ENCODE measurements around the gene RIBC1. TPM values are rescaled to one million over a fixed set of nuclear protein-coding genes. Genes with fewer than 3 reads are reported as not detected.
"Not testable (repeated sequence)": the region's sequence is repeated elsewhere in the genome, so short reads cannot be mapped to it uniquely, and the experiment has no call there.

The RIBC1 gene
- total RNA-seq, 1 donor from 2014 or later, result 0.64 TPM

DNA sequence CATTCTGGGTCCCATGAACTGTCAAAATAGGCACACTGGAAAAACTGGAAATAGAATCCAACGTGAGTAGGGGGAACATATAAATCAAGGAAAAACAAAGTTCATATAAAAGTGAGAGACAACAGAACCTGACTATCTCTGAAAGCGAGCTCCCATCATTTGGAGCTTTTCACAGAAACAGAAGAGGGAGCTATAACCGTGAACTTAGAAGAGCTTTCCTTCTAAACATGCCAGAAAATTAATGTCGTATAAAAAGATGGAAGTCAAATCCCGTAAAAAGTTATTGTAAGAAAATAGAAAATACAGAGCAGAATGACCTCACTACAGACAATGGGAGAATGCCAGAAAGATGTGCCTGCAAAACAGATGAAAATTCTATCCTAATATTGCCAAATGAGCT is 35.4 kb downstream of the RIBC1 start:
- Mint-ChIP-seq H3K4me1 (ENCODE audit: low read depth, unreplicated experiment) (no peaks in the 10 kb centered on the region), H3K36me3 (ENCODE audit: unreplicated experiment) (no peaks in the 10 kb centered on the region), H3K4me3 (ENCODE audit: unreplicated experiment) (no peak overlapping the region), H3K27ac (ENCODE audit: unreplicated experiment) (no peak overlapping the region), H3K27me3 (ENCODE audit: unreplicated experiment) (no peaks in the 10 kb centered on the region), H3K9me3 (ENCODE audit: unreplicated experiment) (no peaks in the 10 kb centered on the region)
- no peak for DNase-seq
- TF ChIP-seq, protein P1, sequence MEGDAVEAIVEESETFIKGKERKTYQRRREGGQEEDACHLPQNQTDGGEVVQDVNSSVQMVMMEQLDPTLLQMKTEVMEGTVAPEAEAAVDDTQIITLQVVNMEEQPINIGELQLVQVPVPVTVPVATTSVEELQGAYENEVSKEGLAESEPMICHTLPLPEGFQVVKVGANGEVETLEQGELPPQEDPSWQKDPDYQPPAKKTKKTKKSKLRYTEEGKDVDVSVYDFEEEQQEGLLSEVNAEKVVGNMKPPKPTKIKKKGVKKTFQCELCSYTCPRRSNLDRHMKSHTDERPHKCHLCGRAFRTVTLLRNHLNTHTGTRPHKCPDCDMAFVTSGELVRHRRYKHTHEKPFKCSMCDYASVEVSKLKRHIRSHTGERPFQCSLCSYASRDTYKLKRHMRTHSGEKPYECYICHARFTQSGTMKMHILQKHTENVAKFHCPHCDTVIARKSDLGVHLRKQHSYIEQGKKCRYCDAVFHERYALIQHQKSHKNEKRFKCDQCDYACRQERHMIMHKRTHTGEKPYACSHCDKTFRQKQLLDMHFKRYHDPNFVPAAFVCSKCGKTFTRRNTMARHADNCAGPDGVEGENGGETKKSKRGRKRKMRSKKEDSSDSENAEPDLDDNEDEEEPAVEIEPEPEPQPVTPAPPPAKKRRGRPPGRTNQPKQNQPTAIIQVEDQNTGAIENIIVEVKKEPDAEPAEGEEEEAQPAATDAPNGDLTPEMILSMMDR (IDR thresholded peaks at IDR 0.05; ENCODE audit: partially characterized antibody, unreplicated experiment), result no peak

DNA sequence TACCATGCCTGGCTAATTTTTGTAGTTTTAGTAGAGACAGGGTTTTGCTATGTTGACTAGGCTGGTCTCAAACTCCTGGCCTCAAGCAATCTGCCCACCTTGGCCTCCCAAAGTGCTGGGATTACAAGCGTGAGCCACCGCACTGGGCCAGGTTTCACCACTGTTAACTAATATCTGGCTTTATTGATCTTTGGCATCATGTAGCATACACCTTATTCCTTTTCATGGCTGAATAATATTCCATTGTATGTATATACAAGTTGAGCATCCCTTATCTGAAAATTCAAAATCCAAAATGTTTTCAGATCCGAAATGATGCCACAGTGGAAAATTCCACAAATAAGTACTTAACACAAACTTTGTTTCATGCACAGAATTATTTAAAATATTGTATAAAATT is 46.0 kb downstream of the RIBC1 start:
- not testable (repeated sequence) for H3K27me3 Mint-ChIP-seq (ENCODE audit: unreplicated experiment); DNase-seq; H3K4me1 Mint-ChIP-seq (ENCODE audit: low read depth, unreplicated experiment); H3K9me3 Mint-ChIP-seq (ENCODE audit: unreplicated experiment); H3K36me3 Mint-ChIP-seq (ENCODE audit: unreplicated experiment); H3K27ac Mint-ChIP-seq (ENCODE audit: unreplicated experiment); H3K4me3 Mint-ChIP-seq (ENCODE audit: unreplicated experiment)

DNA sequence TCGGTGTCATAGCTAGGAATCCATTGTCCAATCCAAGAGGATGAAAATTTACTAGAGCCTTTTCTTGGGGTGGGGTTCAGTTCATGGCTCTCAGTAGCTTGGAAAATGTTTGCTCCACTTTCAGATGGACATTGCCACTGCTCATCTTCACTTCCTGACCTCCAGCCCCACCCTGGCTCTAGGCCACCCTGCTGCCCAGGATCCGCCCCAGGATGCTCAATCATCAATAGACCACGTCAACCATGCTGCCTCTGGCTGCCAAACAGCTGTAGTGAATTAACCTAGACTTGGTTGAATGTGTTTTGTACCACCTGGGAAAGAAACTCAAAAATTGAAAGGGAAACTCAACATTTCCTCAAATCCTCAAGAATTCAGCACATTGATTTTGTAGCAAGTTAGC is 48.7 kb downstream of the RIBC1 start:
- H3K36me3 Mint-ChIP-seq (ENCODE audit: unreplicated experiment), result no peaks in the 10 kb centered on the region
- H3K27ac Mint-ChIP-seq (ENCODE audit: unreplicated experiment), result no peak overlapping the region
- DNase-seq, result no peak
- no peaks in the 10 kb centered on the region for H3K4me1 Mint-ChIP-seq (ENCODE audit: low read depth, unreplicated experiment)
- TF ChIP-seq, protein P1 (IDR thresholded peaks at IDR 0.05; ENCODE audit: partially characterized antibody, unreplicated experiment), result no peak
- H3K27me3 Mint-ChIP-seq (ENCODE audit: unreplicated experiment), result peaks cover 6% of the 10 kb centered on the region
- peaks cover 2% of the 10 kb centered on the region for H3K9me3 Mint-ChIP-seq (ENCODE audit: unreplicated experiment)
- no peak overlapping the region for H3K4me3 Mint-ChIP-seq (ENCODE audit: unreplicated experiment)

DNA sequence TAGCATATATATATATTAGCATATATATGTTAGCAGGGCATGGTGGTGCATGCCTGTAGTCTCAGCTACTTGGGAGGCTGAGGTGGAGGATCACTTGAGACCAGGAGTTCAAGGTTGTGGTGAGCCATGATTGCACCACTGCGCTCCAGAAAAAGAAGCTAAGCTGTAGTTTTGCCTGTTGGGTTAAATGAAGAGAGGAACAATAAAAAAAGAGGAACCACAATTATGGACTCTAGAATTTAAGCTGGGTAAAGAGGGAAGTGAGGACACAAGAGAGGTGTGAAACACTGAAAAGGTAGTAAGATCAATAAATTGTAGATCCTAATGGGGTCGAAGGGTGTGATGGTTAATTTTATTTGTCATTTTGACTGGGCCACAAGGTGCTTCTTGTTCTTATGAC is 52.0 kb downstream of the RIBC1 start:
- Mint-ChIP-seq H3K4me1 (ENCODE audit: low read depth, unreplicated experiment) (no peaks in the 10 kb centered on the region), H3K9me3 (ENCODE audit: unreplicated experiment) (peaks cover 3% of the 10 kb centered on the region), H3K27me3 (ENCODE audit: unreplicated experiment) (peaks cover 6% of the 10 kb centered on the region), H3K36me3 (ENCODE audit: unreplicated experiment) (no peaks in the 10 kb centered on the region), H3K27ac (ENCODE audit: unreplicated experiment) (no peak overlapping the region), H3K4me3 (ENCODE audit: unreplicated experiment) (no peak overlapping the region)
- DNase-seq, result no peak
- TF ChIP-seq, protein P1 (IDR thresholded peaks at IDR 0.05; ENCODE audit: partially characterized antibody, unreplicated experiment), result no peak

GRCh38 chrX:53476371-53476770 is 53.7 kb downstream of the RIBC1 start:
- Mint-ChIP-seq H3K27ac (ENCODE audit: unreplicated experiment) (no peak overlapping the region), H3K4me3 (ENCODE audit: unreplicated experiment) (no peak overlapping the region), H3K9me3 (ENCODE audit: unreplicated experiment) (peaks cover 3% of the 10 kb centered on the region), H3K27me3 (ENCODE audit: unreplicated experiment) (peaks cover 6% of the 10 kb centered on the region), H3K4me1 (ENCODE audit: low read depth, unreplicated experiment) (no peaks in the 10 kb centered on the region), H3K36me3 (ENCODE audit: unreplicated experiment) (no peaks in the 10 kb centered on the region)
- TF ChIP-seq, protein P1 (IDR thresholded peaks at IDR 0.05; ENCODE audit: partially characterized antibody, unreplicated experiment), result no peak
- no peak for DNase-seq

DNA sequence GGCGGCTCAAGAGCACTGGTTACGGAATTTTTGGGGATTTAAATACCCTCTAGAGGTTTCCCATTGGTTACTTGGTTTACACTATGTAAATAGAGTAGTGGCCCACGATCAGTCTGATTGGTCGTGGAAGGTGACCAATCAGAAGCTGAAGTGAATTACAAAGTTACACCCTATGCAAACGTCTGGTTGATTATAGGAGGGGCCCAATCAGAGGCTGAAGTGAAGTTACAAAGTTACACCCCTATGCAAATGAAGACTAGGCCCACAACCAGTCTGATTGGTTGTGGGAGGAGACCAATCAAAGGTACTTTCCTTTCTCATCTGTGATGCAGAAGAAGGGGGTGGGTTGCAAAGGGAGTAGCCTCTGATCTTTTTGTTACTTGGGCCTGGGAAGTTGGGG is 56.6 kb downstream of the RIBC1 start:
- Mint-ChIP-seq H3K27me3 (ENCODE audit: unreplicated experiment) (peaks cover 3% of the 10 kb centered on the region), H3K36me3 (ENCODE audit: unreplicated experiment) (no peaks in the 10 kb centered on the region), H3K4me3 (ENCODE audit: unreplicated experiment) (no peak overlapping the region), H3K27ac (ENCODE audit: unreplicated experiment) (no peak overlapping the region), H3K9me3 (ENCODE audit: unreplicated experiment) (peaks cover 2% of the 10 kb centered on the region), H3K4me1 (ENCODE audit: low read depth, unreplicated experiment) (no peaks in the 10 kb centered on the region)
- TF ChIP-seq, protein P1 (IDR thresholded peaks at IDR 0.05; ENCODE audit: partially characterized antibody, unreplicated experiment), result no peak
- no peak for DNase-seq

All from glutamatergic neuron (in vitro differentiated cells).